ENCODE data around the gene ZNF491. TPM values are rescaled to one million over a fixed set of nuclear protein-coding genes. Genes with fewer than 3 reads are reported as not detected.
"Not testable (repeated sequence)": the region's sequence is repeated elsewhere in the genome, so short reads cannot be mapped to it uniquely, and the experiment has no call there.

The ZNF491 gene
- total RNA-seq, 2 experiments from 2014 or later: 0.41 to 1.1 TPM

GRCh38 chr19:11821474-11822109, 23.3 kb downstream of the ZNF491 start:
- peaks cover 11% of the 10 kb centered on the region for H3K36me3 ChIP-seq (ENCODE audit: insufficient read depth, low read length)
- H3K27me3 ChIP-seq (ENCODE audit: control insufficient read depth in 1 of 2, insufficient read depth in 2 of 2, low read length in 2 of 2): no peaks in the 10 kb centered on the region
- H3K9me3 Mint-ChIP-seq: peaks cover 7% of the 10 kb centered on the region
- H3K27ac Mint-ChIP-seq: no peak overlapping the region
- H3K4me1 ChIP-seq (ENCODE audit: insufficient read depth, low read length): no peaks in the 10 kb centered on the region
- intact Hi-C loops (cut with DNase I, micrococcal nuclease): loop anchor here in 1 of 2 experiments (10.0 kb wide), 1 partner anchor 1513 kb away; no protein-coding TSS in a partner anchor
- TF ChIP-seq, protein P1, sequence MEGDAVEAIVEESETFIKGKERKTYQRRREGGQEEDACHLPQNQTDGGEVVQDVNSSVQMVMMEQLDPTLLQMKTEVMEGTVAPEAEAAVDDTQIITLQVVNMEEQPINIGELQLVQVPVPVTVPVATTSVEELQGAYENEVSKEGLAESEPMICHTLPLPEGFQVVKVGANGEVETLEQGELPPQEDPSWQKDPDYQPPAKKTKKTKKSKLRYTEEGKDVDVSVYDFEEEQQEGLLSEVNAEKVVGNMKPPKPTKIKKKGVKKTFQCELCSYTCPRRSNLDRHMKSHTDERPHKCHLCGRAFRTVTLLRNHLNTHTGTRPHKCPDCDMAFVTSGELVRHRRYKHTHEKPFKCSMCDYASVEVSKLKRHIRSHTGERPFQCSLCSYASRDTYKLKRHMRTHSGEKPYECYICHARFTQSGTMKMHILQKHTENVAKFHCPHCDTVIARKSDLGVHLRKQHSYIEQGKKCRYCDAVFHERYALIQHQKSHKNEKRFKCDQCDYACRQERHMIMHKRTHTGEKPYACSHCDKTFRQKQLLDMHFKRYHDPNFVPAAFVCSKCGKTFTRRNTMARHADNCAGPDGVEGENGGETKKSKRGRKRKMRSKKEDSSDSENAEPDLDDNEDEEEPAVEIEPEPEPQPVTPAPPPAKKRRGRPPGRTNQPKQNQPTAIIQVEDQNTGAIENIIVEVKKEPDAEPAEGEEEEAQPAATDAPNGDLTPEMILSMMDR (IDR thresholded peaks at IDR 0.05): no peak
- peaks cover 22 to 32% of the 10 kb centered on the region in 2 experiments for H3K9me3 ChIP-seq (ENCODE audit: control insufficient read depth in 1 of 2, insufficient read depth in 1 of 2, low read length in 2 of 2)
- ChIA-PET POLR2A (no interaction called here), CTCF (no interaction called here)
- H3K36me3 Mint-ChIP-seq (ENCODE audit: low read depth): peaks cover 84% of the 10 kb centered on the region
- H3K27me3 Mint-ChIP-seq: no peaks in the 10 kb centered on the region
- DNase-seq (no peak), ATAC-seq (ENCODE audit: poor library complexity) (no peak)
- peaks cover 8% of the 10 kb centered on the region for H3K4me1 Mint-ChIP-seq (ENCODE audit: low read depth)
- no peak overlapping the region for H3K4me3 ChIP-seq (ENCODE audit: low read length)
- no peak overlapping the region for H3K27ac ChIP-seq (ENCODE audit: low read depth in 1 of 2, low read length in 2 of 2)
- no peak overlapping the region for H3K4me3 Mint-ChIP-seq

DNA sequence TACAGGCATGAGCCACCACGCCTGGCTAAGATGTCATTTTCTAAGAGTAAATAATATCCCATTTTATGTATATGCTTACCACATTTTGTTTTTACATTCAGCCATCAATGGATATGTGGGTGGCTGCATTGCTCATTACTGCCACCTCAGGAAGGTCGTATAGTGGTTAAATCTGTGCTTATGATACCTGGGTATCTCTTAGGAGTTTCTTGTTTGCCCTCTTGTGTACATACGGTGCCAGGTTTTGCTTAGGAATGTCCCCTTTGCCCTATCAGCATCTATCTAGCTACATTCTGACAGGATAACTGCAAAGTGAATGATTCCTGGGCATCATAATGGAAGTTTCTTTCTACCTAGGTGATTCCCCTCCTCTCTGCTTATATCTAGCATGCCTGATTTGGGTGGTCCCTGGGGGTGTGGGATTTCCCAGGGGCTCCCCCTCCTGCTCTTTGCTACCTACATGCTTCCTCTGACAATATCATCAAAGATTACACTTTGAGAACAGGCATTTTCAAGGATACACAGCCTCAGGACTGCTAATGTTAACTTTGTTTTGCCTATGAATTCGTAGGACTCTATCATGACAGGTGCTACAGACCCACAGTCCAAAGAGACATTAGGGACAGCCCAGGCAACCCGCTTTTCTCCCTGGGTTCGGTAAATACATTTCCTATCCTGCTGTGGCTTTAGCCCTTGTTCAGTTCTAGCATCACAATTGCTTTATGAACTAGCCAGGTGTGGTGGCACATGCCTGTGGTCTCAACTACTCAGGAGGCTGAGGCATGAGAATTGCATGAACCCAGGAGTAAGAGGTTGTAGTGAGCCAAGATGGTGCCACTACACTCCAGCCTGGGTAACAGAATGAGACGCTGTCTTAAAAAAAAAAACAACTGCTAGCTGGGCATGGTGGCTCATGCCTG, 30.9 kb downstream of the ZNF491 start:
- Histone ChIP-seq H3K36me3 (ENCODE audit: insufficient read depth, low read length) (peaks cover 40% of the 10 kb centered on the region), H3K9me3 (ENCODE audit: control insufficient read depth in 1 of 2, insufficient read depth in 1 of 2, low read length in 2 of 2) (peaks cover 47 to 76% of the 10 kb centered on the region in 2 experiments)
- ATAC-seq (ENCODE audit: poor library complexity); POLR2A ChIA-PET; H3K27me3 ChIP-seq (ENCODE audit: control insufficient read depth in 1 of 2, insufficient read depth in 2 of 2, low read length in 2 of 2); CTCF ChIA-PET; DNase-seq; H3K4me3 Mint-ChIP-seq; H3K4me1 ChIP-seq (ENCODE audit: insufficient read depth, low read length); H3K27me3 Mint-ChIP-seq; H3K27ac Mint-ChIP-seq; H3K27ac ChIP-seq (ENCODE audit: low read depth in 1 of 2, low read length in 2 of 2); H3K4me3 ChIP-seq (ENCODE audit: low read length); H3K4me1 Mint-ChIP-seq (ENCODE audit: low read depth): not testable (repeated sequence)
- intact Hi-C loops (cut with DNase I, micrococcal nuclease): loop anchor here (1.0 to 10.0 kb wide), 2 partner anchors 16 to 1506 kb away; no protein-coding TSS in a partner anchor
- Mint-ChIP-seq H3K36me3 (ENCODE audit: low read depth) (peaks cover 98% of the 10 kb centered on the region), H3K9me3 (peaks cover 11% of the 10 kb centered on the region)

GRCh38 chr19:11832253-11832912, 34.1 kb downstream of the ZNF491 start:
- TF ChIP-seq, protein P1 (IDR thresholded peaks at IDR 0.05): no peak
- no peak overlapping the region for H3K4me3 Mint-ChIP-seq
- CTCF ChIA-PET: no interaction called here
- H3K4me1 Mint-ChIP-seq (ENCODE audit: low read depth): no peaks in the 10 kb centered on the region
- Histone ChIP-seq H3K27me3 (ENCODE audit: control insufficient read depth in 1 of 2, insufficient read depth in 2 of 2, low read length in 2 of 2) (no peaks in the 10 kb centered on the region), H3K9me3 (ENCODE audit: control insufficient read depth in 1 of 2, insufficient read depth in 1 of 2, low read length in 2 of 2) (peaks cover 36 to 85% of the 10 kb centered on the region in 2 experiments), H3K4me1 (ENCODE audit: insufficient read depth, low read length) (no peaks in the 10 kb centered on the region), H3K4me3 (ENCODE audit: low read length) (no peak overlapping the region), H3K27ac (ENCODE audit: low read depth in 1 of 2, low read length in 2 of 2) (no peak overlapping the region), H3K36me3 (ENCODE audit: insufficient read depth, low read length) (peaks cover 40% of the 10 kb centered on the region)
- POLR2A ChIA-PET: no interaction called here
- intact Hi-C loops (cut with DNase I, micrococcal nuclease): no loop called here
- ATAC-seq (ENCODE audit: poor library complexity) (no peak), DNase-seq (no peak)
- H3K27me3 Mint-ChIP-seq: no peaks in the 10 kb centered on the region
- H3K27ac Mint-ChIP-seq: no peak overlapping the region
- peaks cover 9% of the 10 kb centered on the region for H3K9me3 Mint-ChIP-seq
- peaks cover 94% of the 10 kb centered on the region for H3K36me3 Mint-ChIP-seq (ENCODE audit: low read depth)

Measured in CD4-positive, alpha-beta T cell (primary cell).